Measurements from ENCODE around the gene CCM2. TPM values are rescaled to one million over a fixed set of nuclear protein-coding genes. Genes with fewer than 3 reads are reported as not detected.
"Not testable (repeated sequence)": the region's sequence is repeated elsewhere in the genome, so short reads cannot be mapped to it uniquely, and the experiment has no call there.

The CCM2 gene
- total RNA-seq, 1 experiment from 2014 or later: 64.8 TPM

GRCh38 chr7:45034710-45035109 is 34.7 kb downstream of the CCM2 start:
- peaks cover 29% of the 10 kb centered on the region for H3K36me3 ChIP-seq
- not testable (repeated sequence) for H3K4me1 ChIP-seq (replicated peaks); H3K9me3 ChIP-seq (replicated peaks); H3K27me3 ChIP-seq (replicated peaks); H3K27ac ChIP-seq; H3K4me3 ChIP-seq; DNase-seq (ENCODE audit: low read depth in 1 of 2, low spot score in 2 of 2)

DNA sequence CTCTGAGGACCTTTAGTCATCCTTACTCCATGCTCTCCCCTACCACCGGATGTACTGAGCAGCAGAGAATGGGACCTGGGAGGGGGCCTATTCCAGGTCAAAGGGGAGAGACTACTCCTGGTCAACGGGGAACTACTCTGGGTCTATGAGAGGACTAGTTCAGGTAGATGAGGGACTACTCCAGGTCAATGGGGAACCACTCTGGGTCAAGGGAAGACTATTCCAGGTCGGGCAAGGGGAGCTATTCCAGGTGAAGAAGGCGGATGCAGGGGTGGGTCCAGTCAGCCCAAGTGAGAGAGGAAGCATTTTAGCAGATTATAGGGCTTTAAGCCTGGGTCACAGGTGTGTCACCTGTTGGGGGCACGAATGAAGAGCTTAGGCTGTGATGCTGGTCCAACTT is 35.4 kb downstream of the CCM2 start:
- no peak for DNase-seq (ENCODE audit: low read depth in 1 of 2, low spot score in 2 of 2)
- H3K27ac ChIP-seq: no peak overlapping the region
- no peak overlapping the region for H3K4me3 ChIP-seq
- H3K36me3 ChIP-seq: peaks cover 26% of the 10 kb centered on the region
- no peaks in the 10 kb centered on the region for H3K9me3 ChIP-seq (replicated peaks)
- no peaks in the 10 kb centered on the region for H3K4me1 ChIP-seq (replicated peaks)
- H3K27me3 ChIP-seq (replicated peaks): no peaks in the 10 kb centered on the region

GRCh38 chr7:45035893-45036292 is 35.9 kb downstream of the CCM2 start:
- Histone ChIP-seq H3K27ac (no peak overlapping the region), H3K27me3 (replicated peaks) (no peaks in the 10 kb centered on the region), H3K9me3 (replicated peaks) (no peaks in the 10 kb centered on the region), H3K36me3 (peaks cover 28% of the 10 kb centered on the region), H3K4me3 (no peak overlapping the region), H3K4me1 (replicated peaks) (no peaks in the 10 kb centered on the region)
- DNase-seq (ENCODE audit: low read depth in 1 of 2, low spot score in 2 of 2): no peak

DNA sequence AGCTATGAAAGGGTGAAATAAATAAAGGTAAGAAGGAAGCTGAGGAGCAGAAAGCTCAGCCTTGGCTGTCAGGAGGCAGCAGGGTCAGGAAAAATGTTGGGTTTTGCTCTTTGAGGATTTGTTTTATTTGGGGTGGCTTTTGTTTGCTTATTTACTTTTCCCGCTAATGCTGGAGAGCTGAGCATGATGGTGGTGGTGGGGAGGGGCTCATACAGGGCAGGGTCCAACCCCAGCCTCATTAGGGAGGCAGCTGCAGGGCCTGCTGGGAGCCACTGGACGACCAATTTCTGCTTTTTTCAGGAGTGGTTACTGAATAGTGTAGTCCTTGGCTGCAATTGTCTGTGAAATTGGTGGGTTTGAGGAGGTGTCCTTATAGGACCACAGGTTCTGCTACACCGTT is 36.3 kb downstream of the CCM2 start:
- Histone ChIP-seq H3K27ac (no peak overlapping the region), H3K9me3 (replicated peaks) (no peaks in the 10 kb centered on the region)

DNA sequence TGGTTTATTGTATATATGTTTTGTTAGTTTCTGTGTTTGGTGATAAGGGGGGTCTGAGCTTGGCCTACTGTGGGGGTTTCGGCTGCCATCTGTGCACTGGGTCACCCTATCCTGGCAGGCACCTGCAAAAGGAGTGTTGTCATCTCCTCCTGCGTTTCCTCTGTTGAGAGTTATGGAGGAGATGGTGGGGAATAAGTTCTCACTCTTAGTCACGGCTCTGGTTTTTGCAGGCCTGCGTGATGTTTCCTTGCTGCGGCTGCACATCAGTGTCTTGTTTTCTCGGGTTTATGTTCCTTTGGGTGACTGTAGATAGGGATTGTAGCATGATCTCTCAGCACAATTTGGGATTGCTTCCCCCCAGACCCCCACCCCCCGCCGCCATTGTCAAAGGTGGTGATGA is 36.8 kb downstream of the CCM2 start:
- H3K4me1 ChIP-seq (replicated peaks): no peaks in the 10 kb centered on the region
- no peaks in the 10 kb centered on the region for H3K27me3 ChIP-seq (replicated peaks)
- no peak for DNase-seq (ENCODE audit: low read depth in 1 of 2, low spot score in 2 of 2)
- no peaks in the 10 kb centered on the region for H3K9me3 ChIP-seq (replicated peaks)
- no peak overlapping the region for H3K4me3 ChIP-seq
- peaks cover 37% of the 10 kb centered on the region for H3K36me3 ChIP-seq
- no peak overlapping the region for H3K27ac ChIP-seq

More for the DNA sequence above, 36.3 kb downstream of the CCM2 start:
- DNase-seq (ENCODE audit: low read depth in 1 of 2, low spot score in 2 of 2): no peak
- Histone ChIP-seq H3K36me3 (peaks cover 32% of the 10 kb centered on the region), H3K4me3 (no peak overlapping the region), H3K27me3 (replicated peaks) (no peaks in the 10 kb centered on the region), H3K4me1 (replicated peaks) (no peaks in the 10 kb centered on the region)

- no peaks in the 10 kb centered on the region for H3K4me1 ChIP-seq (replicated peaks)
- no peak overlapping the region for H3K4me3 ChIP-seq
- no peaks in the 10 kb centered on the region for H3K27me3 ChIP-seq (replicated peaks)
- peaks cover 38% of the 10 kb centered on the region for H3K36me3 ChIP-seq
- DNase-seq (ENCODE audit: low read depth in 1 of 2, low spot score in 2 of 2): no peak
- H3K27ac ChIP-seq: no peak overlapping the region
- no peaks in the 10 kb centered on the region for H3K9me3 ChIP-seq (replicated peaks)
Measured at GRCh38 chr7:45037876-45038275, 37.9 kb downstream of the CCM2 start.

DNA sequence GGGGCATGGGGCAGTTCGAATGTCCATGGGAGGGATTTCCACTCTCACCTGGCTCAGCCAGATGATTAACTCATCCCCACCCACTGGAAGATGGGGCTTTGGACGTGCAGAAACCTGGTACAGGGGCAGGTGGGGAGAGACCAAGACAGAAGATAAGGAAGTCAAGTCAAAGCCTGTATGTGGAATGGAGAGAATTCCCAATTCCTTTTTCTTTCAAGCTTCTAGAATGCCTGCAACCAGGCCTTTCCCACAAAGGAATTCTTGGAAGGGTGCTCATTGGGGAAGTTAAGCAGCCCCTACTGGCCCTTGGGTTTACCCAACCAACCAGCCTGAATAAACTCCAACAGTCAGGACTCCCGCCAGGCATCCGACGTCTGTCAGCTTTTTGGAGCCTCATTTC is 39.1 kb downstream of the CCM2 start:
- Histone ChIP-seq H3K27ac (no peak overlapping the region), H3K9me3 (replicated peaks) (no peaks in the 10 kb centered on the region), H3K4me3 (no peak overlapping the region), H3K27me3 (replicated peaks) (no peaks in the 10 kb centered on the region), H3K36me3 (peaks cover 42% of the 10 kb centered on the region), H3K4me1 (replicated peaks) (no peaks in the 10 kb centered on the region)
- no peak for DNase-seq (ENCODE audit: low read depth in 1 of 2, low spot score in 2 of 2)

- Histone ChIP-seq H3K27ac (no peak overlapping the region), H3K27me3 (replicated peaks) (no peaks in the 10 kb centered on the region; the same call in 1 of the 2 replicates), H3K4me3 (no peak overlapping the region), H3K36me3 (peaks cover 45% of the 10 kb centered on the region), H3K9me3 (replicated peaks) (no peaks in the 10 kb centered on the region), H3K4me1 (replicated peaks) (no peaks in the 10 kb centered on the region)
- DNase-seq (ENCODE audit: low read depth in 1 of 2, low spot score in 2 of 2): no peak
Measured at GRCh38 chr7:45044338-45044737, 44.3 kb downstream of the CCM2 start.

DNA sequence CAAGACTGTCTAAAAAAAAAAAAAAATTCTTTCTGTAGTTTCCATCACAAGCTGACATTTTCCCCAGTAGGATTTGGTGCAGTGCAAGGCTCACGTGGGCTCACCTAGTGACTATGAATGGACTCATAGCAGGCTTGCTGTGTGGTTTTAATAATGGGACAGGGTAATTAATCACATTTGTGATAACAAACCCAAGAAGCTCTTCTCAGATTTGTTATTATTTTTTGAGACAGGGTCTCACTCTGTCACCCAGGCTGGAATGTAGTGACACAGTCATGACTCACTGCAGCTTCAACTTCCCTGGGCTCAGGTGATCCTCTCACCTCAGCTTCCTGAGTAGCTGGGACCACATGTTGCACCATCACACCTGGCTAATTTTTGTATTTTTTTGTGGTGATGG is 48.7 kb downstream of the CCM2 start:
- H3K4me3 ChIP-seq: no peak overlapping the region
- H3K9me3 ChIP-seq (replicated peaks): no peaks in the 10 kb centered on the region
- no peak for DNase-seq (ENCODE audit: low read depth in 1 of 2, low spot score in 2 of 2)
- no peak overlapping the region for H3K27ac ChIP-seq
- no peaks in the 10 kb centered on the region for H3K4me1 ChIP-seq (replicated peaks)
- H3K36me3 ChIP-seq: peaks cover 33% of the 10 kb centered on the region
- H3K27me3 ChIP-seq (replicated peaks): no peaks in the 10 kb centered on the region; the same call in 1 of the 2 replicates

GRCh38 chr7:45050198-45050597 is 50.2 kb downstream of the CCM2 start:
- Histone ChIP-seq H3K4me3 (no peak overlapping the region), H3K36me3 (peaks cover 29% of the 10 kb centered on the region), H3K27me3 (replicated peaks) (no peaks in the 10 kb centered on the region; the same call in 1 of the 2 replicates), H3K27ac (no peak overlapping the region), H3K4me1 (replicated peaks) (0 out of 2 replicates have a peak, but pooled peaks cover 4% of the 10 kb centered on the region), H3K9me3 (replicated peaks) (no peaks in the 10 kb centered on the region)
- no peak for DNase-seq (ENCODE audit: low read depth in 1 of 2, low spot score in 2 of 2)

- no peak for DNase-seq (ENCODE audit: low read depth in 1 of 2, low spot score in 2 of 2)
- no peaks in the 10 kb centered on the region for H3K27me3 ChIP-seq (replicated peaks)
- no peaks in the 10 kb centered on the region for H3K9me3 ChIP-seq (replicated peaks)
- no peak overlapping the region for H3K4me3 ChIP-seq
- H3K36me3 ChIP-seq: peaks cover 23% of the 10 kb centered on the region
- 0 out of 2 replicates have a peak, but pooled peaks cover 4% of the 10 kb centered on the region for H3K4me1 ChIP-seq (replicated peaks)
- H3K27ac ChIP-seq: no peak overlapping the region
Measured at GRCh38 chr7:45052011-45052410, 52.0 kb downstream of the CCM2 start.

GRCh38 chr7:45053401-45053800 is 53.4 kb downstream of the CCM2 start:
- H3K4me3 ChIP-seq: no peak overlapping the region
- no peak overlapping the region for H3K27ac ChIP-seq
- no peaks in the 10 kb centered on the region for H3K27me3 ChIP-seq (replicated peaks)
- 0 out of 2 replicates have a peak, but pooled peaks cover 4% of the 10 kb centered on the region for H3K4me1 ChIP-seq (replicated peaks)
- no peaks in the 10 kb centered on the region for H3K9me3 ChIP-seq (replicated peaks)
- H3K36me3 ChIP-seq: peaks cover 17% of the 10 kb centered on the region
- DNase-seq (ENCODE audit: low read depth in 1 of 2, low spot score in 2 of 2): no peak

GRCh38 chr7:45053941-45054340 is 53.9 kb downstream of the CCM2 start:
- DNase-seq (ENCODE audit: low read depth in 1 of 2, low spot score in 2 of 2): no peak
- Histone ChIP-seq H3K9me3 (replicated peaks) (no peaks in the 10 kb centered on the region), H3K4me3 (no peak overlapping the region)

DNA sequence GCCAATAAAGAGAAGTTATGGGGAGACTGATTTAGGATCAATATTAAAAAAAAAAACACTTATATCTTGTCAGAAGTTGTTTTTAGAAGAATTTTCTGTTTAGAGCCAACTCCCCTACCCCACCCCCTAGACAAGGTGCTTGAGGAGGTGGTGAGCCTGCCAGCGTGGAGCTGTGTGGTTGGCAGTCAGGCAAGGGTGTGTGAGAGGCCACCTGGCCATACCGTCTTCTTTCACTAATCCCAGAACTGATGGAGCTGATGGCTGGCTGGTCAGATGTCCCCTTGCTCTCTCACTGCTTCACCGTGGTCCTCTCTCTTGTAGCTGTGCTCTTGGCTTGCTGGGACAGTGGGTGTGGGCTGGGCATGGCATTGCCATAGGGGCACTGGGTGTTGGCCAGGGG is 54.4 kb downstream of the CCM2 start:
- Histone ChIP-seq H3K27ac (no peak overlapping the region), H3K4me1 (replicated peaks) (0 out of 2 replicates have a peak, but pooled peaks cover 4% of the 10 kb centered on the region), H3K4me3 (no peak overlapping the region), H3K9me3 (replicated peaks) (no peaks in the 10 kb centered on the region), H3K27me3 (replicated peaks) (no peaks in the 10 kb centered on the region), H3K36me3 (peaks cover 17% of the 10 kb centered on the region)
- no peak for DNase-seq (ENCODE audit: low read depth in 1 of 2, low spot score in 2 of 2)

More at GRCh38 chr7:45053941-45054340, 53.9 kb downstream of the CCM2 start:
- Histone ChIP-seq H3K36me3 (peaks cover 17% of the 10 kb centered on the region), H3K4me1 (replicated peaks) (0 out of 2 replicates have a peak, but pooled peaks cover 4% of the 10 kb centered on the region), H3K27ac (no peak overlapping the region), H3K27me3 (replicated peaks) (no peaks in the 10 kb centered on the region)

GRCh38 chr7:45055016-45055415 is 55.0 kb downstream of the CCM2 start:
- Histone ChIP-seq H3K27me3 (replicated peaks) (no peaks in the 10 kb centered on the region), H3K9me3 (replicated peaks) (no peaks in the 10 kb centered on the region), H3K27ac (no peak overlapping the region), H3K4me1 (replicated peaks) (0 out of 2 replicates have a peak, but pooled peaks cover 4% of the 10 kb centered on the region), H3K4me3 (no peak overlapping the region), H3K36me3 (peaks cover 16% of the 10 kb centered on the region)
- no peak for DNase-seq (ENCODE audit: low read depth in 1 of 2, low spot score in 2 of 2)

All from SJSA1 (cell line).